DMS153 (cell line): Measurements from ENCODE around the gene NBEAL2.

ENCODE experiments used
- DNase-seq: peaks from one replicate; lab custom pipeline; 2025; lab: John Stamatoyannopoulos, UW

Gene NBEAL2

DNA sequence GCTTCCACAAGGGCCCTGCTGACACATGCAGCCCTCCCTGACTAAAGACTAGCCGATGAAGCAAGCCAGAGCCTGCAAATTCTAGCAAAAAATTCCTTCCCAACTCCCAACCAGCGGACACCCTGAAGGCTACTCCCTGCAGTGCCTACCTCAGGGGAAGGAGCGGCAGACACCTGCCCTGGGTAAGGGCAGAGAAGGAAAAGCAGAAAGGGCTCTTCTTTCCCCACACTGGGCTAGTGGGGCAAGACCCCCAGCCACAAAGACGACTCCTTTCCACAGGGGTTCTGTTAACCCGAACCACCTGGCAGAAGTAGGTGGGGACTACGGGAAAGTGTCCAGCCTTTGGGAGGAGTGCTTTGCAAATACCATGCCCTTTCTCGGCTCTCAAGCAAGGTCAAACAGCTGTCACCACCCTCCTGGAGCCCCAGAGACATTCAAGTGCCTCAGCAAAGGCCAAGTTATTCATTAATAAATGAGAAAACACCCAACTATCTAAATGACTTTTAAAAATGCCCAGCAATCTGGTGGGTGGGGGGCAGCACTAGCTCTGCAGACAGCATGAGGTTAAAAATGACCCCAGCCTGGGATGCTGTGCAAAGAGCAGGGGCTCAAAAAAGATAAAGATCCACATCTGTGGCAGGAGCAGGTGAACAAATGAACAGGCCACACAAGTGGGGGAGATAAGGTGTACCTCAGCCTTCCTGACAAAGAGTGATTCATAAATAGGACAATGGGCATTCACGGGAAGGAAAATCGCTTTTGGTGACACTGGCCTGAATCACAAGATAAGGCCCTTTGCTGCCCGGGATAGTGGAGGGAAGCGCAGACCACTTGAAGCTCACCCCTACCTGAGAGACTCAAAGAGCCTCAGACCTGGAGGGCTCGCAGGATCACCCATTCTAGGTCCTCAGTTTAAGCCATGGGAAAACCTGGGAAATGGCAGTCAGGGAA lies 36.0 kb upstream of the NBEAL2 start:
- DNase-seq = no peak

DNA sequence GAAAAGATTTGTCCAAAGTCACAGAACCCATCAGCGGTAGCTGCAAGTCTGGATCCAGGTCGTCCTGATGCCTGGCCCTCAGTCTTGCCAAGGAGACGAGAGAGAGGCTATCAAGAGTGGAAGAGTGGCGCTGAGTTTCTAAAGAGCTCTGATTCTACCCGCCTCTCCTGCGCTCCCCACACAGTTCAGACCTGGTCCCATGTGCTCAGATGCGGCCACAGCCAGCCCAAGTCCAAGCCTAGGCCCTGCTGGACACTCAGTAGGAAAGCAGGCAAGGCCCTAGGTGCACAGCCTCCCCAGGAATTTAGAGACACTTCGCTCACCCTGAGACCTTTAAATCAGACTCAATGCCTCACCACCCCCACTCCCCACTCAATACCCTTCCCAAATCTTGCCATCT lies 35.3 kb upstream of the NBEAL2 start:
- DNase-seq = no peak

DNA sequence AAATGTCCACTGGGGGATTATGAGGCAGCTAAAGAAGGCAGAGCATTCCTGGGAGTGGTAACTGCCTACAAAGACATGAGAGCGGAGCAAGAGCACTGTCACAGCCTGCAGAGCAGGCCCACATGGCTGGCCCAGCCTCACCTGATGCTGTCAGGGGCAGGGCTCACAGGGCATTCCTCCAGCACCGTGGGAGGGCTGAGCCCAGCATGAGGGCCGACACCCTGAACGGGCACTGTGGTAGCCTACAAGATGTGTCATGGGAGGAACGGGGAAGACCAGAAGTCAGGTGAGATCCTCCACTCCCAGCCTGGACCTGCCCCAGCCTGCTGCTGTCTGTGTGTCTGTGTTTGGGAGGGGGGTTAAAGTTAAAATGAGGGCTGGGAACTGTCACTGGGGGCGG lies 33.0 kb upstream of the NBEAL2 start:
- DNase-seq = no peak

DNA sequence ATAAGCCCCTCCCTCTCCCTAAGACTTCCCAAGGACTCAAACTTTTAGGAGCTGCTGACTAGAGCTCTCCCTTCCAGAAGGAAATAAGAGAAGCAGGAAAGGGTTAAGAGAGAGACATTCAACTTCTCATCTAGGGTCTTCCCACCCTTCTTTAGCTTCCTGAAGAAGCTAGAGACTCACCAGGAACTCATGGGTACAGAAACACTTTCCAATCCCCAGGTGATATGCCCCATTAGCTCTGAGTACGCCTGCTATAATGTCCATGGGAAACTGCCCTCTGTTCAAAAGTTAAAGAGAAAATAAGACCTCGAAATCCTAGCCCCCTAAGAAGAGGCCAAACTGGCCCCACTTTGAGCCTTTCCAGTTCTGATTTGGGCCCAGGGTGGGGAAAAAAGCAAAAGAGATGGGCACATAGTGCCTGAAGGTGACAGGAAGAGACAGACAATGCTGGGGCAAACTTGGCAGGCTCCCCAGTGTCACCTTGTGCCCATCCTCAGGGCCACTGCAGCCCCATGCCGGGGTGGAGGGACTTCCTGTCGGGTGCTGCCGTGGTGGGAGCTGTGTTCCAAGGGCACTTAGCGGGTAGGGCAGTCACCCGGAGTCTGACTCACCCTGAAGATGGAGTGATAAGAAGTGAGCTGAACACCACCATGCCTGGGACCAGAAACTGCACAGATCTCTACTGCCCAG lies 32.5 kb upstream of the NBEAL2 start:
- no peak for DNase-seq

DNA sequence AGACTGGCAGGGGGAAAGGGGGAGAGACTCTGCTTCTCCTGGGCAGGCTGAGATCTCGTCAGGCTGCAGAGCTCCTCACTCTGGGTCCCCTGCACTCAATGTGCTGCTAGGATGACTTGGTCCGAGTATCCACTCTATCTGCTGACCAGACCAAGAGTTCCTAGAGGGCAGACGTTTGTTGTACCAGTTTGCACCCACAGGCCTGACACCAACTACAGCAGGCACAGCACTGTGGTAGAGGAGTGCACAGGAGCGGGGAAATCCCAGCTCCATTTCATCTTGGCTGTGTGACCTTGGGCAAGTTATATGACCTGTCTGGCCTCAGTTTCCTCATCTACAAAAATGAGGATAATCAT lies 31.9 kb upstream of the NBEAL2 start:
- no peak for DNase-seq

DNA sequence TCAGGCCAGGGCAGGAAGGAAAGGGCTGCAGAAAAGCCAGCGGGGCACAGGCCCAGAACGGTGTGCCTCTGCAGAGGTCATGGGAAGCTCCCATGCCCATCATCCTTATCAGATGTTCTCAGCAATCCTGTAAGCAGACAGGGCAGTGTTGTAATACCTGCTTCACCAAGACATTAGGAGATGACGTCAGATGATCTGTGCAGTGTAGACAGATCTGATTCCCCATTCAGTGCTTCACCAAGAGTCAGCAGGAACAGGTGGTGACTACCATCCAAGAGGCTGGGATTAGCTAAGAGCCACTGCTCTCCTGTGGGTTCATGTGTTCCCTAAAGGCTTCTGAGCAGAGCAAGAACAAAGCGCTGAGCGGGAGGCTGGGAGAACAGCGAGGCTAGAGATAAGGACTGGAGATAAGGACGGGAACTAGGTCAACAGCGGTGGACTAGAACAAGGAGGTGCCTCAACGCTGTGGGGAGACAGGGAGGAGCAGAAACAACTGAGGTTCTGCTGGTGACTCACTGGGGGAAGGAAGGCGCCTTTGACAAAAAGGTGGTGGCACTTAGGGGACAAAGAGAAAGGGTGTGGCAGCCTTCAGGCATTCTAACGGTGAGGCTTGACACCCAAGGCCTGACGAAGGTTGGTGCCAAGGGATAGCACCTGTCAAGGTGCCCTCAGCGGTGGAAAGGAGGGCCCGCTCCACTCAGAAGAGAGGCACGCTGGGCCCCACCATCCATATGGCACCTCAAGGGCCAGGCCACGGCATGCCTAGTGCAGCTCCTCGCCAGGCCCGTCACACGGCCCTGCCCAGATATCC lies 31.3 kb upstream of the NBEAL2 start:
- no peak for DNase-seq

DNA sequence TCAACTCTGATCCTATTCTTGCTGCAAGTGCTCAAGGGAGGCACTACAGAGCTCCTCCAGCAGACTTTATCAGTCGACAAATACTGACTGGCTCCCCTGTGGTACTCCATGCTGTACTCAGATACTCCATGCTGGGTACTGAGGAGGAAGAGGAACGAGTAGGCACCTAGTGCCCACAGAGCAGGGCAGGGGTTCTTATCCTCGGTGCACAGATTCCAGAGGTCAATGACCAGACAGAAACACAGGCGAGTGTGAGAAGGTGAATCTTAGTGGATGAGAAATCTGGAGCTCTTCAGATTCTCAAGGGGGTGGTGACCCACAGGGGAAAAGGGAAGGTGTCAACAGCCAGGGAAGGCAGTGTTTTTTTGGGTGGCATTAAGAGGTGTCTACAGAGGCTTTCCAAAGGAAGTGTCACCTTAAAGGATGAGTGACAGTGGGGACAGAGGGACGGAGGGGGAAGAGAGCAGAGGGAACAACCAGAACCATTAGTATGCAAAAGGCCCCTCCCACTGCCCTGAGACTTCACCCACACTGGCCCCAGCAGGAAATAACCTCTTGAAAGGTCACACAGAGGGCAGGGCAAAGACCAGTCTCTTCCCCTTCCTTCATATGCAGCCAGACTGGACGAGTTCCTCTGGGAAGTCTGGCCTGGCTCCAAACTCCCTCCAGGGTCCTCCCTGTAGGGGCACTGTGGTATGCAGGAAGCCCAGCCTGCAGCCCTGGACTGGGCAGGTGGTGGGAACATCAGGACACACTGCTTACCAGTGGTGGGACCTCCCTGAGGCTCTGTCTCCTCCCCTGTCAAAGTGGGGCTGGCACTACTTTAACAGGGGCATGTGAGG lies 30.4 kb upstream of the NBEAL2 start:
- no peak for DNase-seq

DNA sequence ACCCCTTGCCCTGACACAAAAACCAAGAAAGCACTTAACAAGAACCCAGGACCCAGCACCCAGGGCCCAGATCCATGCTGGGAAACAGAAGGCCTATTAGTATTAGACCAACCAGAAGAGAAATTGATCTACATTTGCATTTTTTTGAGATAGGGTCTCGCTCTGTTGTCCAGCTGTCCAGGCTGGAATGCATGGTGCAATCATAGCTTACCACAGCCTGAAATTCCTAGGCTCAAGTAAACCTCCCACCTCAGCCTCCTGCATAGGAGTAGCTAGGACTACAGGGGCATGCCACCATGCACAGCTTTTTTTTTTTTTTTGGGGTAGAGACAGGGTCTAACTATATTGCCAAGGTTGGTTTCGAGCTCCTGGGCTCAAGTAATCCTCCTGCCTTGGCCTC lies 29.3 kb upstream of the NBEAL2 start:
- DNase-seq = no peak

DNA sequence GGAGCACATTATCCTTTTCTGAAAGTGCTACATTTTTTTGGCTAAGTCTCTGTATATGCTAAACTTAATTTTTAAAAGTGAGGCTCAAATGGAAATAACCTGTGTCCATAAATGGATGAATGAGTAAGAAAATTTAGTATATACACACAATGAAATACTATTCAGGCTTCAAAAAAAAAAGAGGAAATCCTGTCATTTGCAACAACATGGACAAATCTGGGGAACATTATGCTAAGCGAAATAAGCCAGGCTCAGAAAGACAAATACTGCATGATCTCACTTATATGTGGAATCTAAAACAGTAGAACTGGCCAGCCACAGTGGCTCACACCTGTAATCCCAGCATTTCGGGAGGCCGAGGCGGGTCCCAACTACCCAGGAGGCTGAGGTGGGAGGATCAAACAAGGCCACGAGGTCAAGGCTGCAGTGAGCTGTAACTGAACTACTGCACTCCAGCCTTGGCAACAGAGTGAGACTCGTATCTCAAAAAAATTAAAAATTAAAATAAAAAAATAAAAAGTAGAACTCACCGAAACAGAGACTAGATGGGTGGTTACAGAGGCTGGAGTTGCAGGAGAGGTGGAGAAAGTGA lies 28.7 kb upstream of the NBEAL2 start:
- DNase-seq = no peak

DNA sequence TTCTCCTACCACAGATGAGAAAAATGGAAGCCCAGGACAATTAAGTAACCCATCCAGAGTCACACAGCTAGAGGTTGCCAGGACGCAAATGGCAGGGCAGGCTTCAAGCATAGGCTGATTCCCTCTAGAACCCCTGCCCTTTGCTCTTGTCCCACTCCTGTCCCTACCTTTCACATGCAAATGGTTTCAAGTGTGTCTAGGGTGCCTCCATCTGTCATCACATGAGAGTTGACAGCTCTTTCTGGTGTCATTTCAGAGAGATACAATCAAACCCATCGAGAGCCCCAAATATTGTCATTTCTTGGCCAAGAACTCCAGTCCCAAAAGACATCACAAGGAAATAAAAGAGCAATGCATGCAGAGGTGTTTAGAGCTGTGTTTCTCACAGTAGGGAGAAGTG lies 26.7 kb upstream of the NBEAL2 start:
- DNase-seq = no peak

DNA sequence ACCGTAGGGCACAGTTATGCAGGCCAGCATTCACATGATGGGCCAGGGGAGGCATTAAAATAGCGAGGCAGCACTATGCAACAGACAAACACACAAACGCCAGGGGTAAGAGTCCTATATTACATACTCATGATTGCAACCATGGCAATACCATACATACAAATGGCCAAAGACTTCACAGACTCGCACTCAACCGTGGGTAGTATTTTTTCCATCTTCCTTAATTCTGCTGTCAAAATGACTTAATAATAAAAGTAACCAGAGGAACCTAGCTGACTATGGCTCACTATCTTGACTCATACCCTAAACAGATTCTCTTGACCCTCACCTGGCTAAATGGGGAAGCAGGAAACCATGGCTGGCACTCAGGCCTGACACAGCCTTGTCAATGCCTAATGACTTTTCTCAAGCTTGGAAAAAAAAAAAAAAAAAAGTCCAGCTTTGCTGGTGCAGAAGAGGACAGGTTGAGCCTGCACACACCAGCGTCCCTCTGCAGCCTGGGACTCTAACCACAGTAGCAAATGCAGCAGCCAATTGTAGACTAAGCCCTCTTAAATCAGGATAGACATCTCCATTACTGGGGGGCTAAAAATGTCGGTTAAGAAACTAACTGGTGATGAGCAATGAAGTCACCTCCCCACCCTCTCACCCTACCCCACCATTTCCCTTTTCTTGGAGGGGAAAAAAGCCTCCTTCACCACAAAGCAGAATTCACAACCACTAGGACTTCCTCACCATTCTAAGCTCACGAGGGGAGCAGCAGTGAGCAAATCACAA lies 26.0 kb upstream of the NBEAL2 start:
- no peak for DNase-seq

DNA sequence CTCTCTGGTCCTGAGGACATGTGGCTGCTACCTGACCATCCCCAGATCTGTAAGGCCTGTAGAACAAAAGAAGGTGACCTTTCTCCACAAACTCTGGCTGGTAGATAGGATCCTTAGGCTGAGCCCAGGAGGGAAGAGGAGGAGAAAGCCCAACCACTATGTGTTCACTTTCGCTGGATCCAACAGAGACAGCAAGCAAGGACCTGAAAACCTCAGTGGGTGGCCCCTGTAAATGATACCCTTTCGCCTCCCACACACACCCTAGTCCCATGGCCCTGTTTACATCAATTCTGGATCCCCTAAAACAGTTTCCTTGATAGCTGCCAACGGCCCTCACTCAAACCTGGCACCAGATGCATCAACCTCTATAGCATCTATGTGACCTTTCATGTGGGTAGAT lies 25.3 kb upstream of the NBEAL2 start:
- no peak for DNase-seq

DNA sequence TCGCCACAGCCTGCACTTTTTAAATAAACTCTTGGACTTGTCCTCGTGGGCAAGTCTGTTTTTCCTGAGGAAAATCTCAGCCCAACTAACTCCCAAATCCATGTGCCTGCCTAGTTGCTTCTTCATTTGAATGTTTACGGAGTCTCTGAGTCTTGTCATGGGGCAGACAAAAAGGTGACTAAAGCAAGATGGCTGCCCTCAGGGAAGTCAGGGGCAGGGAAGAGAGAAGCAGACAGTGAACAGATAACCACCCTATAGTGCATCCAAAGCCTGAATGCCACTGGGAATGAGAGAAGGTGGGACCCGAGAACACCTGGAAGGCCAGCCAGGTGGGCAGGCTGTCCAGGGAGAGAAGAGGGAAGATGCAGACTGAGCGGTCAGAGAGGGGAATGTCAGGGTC lies 24.3 kb upstream of the NBEAL2 start:
- DNase-seq = no peak

DNA sequence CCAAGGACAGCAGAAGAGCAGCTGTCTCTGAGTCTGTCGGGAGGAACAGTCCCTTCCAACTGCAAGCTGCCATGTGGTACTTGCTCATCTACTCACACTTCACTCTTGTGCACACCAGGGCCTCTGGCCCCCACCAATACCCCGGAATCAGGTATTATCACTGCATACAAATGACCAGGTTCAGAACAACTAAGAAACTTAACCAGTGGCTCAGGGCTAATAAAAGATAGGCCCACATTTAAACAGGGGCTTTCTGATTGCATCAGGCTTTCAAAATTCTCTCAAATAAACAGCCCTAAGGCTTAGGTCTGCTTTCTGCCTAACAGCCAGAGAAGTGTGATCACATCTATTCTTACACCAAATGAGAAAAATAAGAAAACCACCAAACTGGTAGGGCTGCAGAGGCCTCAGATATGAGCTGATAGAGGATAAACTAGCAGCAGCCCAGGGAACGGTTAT lies 23.6 kb upstream of the NBEAL2 start:
- no peak for DNase-seq

DNA sequence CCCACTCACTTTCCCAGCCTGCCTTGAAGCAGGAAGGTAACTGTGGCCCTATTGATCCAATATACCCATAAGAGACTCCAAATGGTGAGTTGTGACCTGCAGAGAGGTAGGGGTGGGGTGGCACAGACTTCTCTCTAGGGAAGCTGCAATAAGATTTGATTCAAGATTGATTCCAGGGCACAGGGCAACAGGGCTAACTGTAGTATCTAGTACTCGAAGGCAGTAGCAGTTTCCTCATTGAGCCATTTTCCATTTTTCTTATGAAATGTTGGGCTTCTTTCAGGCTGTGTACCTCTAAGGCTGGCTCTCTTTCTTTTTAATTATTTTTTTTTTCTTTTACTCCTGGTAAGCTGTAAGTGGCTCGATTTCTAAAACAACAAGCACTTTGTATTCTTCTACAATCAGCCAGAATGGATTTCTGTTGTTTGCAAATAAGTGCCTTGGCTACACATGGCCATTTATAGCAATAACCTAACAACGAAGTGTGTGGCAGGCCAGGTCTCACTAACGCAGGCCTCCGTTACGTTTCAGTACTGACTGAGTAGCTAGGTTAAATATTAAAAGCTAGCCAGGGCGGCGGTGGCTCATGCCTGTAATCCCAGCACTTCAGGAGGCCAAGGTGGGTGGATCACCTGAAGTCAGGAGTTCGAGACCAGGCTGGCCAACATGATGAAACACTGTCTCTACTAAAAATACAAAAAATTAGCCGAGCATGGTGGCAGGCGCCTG lies 22.2 kb upstream of the NBEAL2 start:
- DNase-seq = no peak

DNA sequence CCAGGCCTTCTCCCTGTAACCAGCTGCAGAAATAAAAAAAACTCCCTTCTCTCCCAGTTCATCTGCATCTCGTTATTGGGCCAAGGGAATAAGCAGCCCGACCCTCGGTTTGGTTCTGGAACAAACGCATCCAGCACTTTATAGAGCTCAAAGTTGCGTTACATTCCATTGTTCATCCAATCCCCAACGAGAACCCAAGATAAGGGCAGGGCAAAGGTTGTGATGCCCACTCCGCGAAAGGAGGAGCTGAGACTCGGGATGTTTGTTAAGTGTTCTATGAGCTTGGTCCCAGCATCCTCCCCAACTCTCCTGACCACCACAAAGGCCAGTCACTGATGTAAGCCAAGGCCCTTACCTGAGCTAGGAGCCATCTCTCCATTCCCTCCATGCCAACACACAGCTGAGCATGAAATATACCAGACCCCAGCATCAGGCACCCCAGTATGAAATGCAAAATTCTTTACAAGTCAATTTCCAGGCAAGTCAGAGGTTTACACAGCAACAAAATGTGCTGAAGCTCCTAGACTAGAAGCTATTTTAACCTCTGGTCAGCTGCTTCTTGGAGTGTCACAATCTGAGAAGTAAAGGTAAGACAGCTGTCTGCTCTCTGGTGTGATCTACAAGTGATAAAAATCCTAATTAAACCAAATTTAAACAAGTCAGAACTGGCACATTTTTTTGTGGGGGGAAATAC lies 20.9 kb upstream of the NBEAL2 start:
- no peak for DNase-seq

DNA sequence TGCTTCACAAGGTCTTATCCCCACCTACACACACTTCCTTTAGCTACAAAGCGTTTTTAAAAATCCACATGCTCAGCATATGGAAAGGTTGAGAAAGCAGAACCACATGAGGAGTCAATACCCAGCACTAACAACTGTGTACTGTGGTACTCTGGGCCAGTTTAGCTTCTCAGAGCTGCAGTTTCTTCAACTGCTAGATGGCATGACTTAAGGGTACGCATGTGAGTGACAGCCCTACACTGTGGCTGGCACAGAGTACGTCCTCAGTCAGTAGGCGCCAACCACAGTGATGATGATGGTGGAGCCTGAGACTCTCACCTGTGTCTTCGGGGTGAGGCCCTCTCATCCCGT lies 20.3 kb upstream of the NBEAL2 start:
- no peak for DNase-seq

DNA sequence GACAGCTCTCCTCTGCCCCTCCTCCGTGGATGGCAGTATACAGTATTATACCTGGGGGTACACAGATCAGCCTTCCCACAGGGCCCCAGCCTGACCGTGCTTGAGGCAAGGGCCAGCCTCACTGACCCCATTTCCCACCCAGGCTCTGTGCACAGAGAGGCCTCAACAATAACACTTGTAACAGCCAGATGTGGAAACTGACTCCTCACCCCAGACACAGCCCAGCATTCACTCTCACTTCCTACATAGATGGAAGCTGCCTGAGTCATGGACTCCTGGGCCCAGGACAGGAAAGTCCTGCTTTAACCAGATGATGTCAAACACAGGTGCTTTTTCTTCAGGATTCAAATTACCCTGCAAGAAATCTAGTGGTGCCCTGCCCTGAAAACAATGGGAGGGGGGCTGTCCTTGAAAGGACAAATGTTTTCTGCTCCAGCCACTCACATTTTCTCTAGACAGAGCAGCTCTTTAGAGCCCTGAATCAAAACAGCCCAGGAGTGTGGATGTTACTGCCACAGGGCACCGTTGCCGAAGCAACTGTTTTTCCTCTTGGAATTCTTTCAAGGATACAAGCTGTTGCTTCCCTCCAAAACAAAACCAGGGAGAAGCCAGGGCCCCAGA lies 19.3 kb upstream of the NBEAL2 start:
- no peak for DNase-seq

DNA sequence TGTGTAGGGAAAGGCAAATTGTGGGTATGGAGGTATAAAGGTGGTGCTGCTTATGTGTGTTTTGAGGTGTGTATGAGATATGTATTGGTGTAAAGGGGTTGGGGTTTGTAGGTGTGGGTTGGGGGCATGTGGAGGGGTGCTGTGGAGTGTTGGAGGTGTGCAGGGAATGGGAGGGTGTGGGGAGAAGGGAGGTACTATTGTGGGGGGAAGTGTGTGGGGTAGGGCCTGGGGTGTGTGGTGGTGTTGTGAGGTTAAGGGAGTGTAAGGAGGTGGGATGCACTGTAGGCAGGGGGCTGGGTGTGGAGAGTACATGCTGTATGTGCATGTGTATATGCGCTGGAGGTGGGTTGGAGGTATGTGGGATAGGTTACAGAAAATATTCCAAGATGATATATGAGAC lies 18.6 kb upstream of the NBEAL2 start:
- DNase-seq = no peak
